HG02759 (cell line): ENCODE measurements around the gene TJP1.
"Not testable (repeated sequence)": the region's sequence is repeated elsewhere in the genome, so short reads cannot be mapped to it uniquely, and the experiment has no call there.

Experiments used
- ATAC-seq: cut with Tn5 transposase; IDR thresholded peaks from one replicate; pipeline ENCODE4 v1.9.1; 2021; ENCODE audit warnings: mild to moderate bottlenecking, moderate library complexity; ENCODE audit not compliant: unreplicated experiment

TJP1 gene

DNA sequence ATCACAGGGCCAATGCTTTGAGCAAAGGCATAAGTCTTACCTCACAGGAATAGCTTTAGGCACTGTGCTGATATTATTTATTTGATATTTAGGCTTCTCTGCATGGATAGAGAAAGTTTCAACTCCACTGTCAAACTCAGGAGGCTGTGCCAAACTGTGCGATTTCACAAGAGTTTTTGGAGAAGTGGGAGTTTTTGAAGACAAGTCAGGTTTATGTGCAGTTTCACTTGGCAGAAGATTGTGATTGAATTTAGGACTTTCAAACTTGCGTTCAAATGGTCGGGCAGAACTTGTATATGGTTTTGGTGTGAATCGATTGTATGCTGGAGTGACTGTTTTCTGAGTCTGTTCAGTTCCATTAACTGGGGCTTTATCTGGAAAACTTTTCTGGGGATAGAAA is 113.7 kb downstream of the TJP1 start:
- ATAC-seq, result no peak

DNA sequence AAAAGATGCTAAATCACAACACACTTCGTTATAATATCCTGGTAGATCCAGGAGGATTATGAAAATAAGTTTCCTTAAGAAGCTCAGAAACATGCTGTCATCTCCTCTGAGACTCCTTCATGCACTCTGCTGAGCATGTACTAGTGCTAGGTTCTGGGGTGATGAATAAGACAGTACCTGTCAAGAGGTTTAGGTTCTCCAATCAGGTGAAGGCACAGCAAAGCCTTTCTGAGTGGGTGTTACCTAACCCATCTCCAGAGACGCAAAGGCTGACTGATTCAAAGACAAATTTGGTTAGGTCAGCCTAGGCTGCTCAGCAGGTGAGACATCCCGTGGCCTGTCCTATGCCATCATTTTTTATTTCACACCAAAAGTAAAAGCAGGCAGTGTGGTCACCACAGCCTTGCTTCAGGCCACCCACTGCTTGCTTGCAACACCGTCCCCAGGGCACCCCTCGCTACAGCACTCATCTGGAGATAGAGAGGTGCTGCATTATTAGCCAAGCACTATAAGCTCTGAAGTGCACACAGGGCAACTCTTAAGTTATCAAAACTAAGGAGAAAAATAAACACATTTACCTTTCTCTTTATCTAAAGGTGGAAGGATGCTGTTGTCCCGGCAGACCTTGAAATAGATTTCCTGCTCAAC is 117.2 kb downstream of the TJP1 start:
- no peak for ATAC-seq

DNA sequence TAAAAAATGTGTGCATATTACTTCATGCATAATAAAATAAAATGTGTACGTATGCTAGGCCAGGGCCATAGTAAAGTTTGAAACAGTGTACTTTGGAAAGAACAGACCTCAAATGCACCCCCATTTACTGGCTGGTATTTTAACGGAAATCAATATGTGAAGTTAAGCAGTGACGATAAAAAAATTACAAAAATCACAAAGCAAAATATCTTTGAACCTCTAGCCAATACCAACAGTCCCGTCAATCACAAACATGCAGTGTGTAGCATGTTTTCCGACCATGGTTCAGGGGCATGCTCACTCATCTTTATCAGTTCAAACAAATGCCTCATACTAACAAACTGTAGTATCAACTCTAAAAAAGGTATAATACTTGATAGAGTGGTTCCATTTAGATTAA is 121.1 kb downstream of the TJP1 start:
- no peak for ATAC-seq

DNA sequence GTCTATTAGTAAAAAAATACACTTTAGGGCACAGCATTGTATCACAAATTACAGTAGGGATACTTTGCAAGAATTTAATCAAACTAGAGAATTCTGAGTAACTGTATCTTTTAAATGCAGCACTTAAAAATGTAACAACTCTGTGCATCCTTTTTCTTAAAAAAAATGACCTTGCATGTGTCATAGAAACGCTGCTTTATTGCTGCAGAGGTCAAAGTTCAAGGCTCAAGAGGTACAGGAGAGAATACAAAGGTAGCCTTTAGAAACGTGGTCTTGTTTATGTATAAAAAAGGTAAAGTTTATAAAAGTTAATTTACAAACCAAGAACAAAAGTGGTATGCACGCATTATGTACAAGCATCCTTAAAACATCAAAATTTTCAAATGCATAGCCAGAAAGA is 122.0 kb downstream of the TJP1 start:
- ATAC-seq, result no peak

DNA sequence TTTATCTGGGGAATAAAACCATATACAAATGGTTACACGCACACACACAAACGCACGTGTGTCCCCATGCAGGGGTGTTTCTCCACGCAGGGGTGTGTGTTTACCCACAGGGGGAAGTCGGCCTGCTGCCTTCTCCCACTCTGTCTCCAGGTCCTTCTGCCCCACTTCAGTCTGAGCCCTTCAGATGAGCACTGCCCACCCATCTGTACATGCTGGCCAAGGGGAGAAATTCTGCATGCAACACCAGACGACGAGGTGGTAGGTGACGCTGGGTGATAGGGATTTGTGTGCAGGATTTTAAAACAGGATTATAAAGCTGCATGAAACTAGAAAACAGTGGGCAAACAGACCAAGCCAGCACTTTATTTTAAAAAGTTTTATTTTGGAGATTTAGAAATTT is 122.5 kb downstream of the TJP1 start:
- no peak for ATAC-seq

- ATAC-seq, result no peak
Observed at GRCh38 chr15:29698030-29698701, 124.1 kb downstream of the TJP1 start.

DNA sequence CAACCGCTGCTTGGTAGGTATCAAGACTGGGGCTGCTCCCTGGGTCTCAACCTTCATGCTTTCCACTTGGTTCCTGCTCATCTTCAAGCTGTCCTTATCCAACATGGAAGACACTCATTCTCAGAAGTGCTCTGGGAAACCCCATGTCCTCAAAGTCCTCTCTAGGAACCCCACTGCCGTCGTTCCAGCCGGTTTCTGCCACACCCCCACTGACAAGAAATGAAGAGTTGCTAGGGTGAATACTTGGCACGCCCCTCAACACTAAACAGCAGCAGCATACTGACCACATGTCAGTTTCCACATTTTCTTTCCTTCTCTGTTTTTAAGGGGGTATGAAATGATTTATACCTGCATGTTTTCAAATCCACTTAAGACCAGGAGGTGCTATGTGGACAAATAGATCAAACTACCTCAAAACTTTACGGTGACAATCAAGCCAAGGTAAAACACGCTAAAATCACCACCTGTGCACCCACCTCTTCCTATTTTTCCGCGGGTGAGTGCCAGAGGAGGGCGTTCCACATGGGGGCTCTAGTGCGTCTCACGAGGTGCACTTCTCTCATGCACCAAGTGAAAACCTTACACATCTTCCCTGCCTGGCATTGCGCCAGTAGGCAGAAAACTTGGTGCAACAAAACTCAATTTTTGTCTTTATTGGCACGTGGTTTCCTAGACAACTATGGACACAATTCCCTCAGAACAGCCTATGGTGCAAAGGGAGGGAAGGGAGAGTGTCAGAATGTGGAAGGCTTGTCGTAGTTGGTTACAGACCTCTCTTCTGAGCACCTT is 125.1 kb downstream of the TJP1 start:
- no peak for ATAC-seq

DNA sequence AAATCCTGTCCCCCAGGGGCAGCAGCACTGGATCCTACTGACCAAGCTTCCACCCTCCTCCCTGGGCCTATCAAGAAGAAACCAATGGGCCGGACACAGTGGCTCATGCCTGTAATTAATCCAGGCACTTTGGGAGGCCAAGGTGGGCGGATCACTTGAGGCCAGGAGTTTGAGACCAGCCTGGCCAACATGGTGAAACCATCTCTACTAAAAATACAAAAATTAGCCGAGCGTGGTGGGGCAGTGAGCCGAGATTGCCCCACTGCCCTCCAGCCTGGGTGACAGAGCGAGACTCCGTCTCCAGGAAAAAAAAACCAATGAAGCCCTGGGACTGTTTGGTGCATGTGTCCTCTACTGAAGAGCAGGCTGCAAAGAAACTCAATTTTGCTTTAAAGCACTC is 125.8 kb downstream of the TJP1 start:
- not testable (repeated sequence) for ATAC-seq

GRCh38 chr15:29695489-29696167 is 126.6 kb downstream of the TJP1 start:
- ATAC-seq, result no peak

GRCh38 chr15:29693225-29693624 is 129.0 kb downstream of the TJP1 start:
- ATAC-seq, result no peak

DNA sequence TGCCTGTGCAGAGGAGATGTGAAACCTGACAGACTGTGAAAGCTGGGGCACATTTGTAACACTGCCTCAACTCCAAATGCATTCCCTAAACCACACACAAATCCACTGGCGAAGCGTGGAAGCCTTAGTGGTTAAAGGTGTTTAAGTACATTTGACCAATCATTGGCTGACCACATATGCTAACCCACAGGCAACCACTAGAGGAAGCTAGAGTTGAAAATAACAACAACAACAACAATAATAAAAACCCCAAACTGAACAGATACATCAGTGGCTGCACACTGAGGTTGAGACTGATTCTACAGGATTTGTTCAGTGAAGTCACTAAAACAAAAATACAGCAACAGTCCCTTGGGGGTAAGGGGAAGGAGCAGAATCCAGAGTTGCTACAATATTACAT is 129.7 kb downstream of the TJP1 start:
- ATAC-seq, result no peak

DNA sequence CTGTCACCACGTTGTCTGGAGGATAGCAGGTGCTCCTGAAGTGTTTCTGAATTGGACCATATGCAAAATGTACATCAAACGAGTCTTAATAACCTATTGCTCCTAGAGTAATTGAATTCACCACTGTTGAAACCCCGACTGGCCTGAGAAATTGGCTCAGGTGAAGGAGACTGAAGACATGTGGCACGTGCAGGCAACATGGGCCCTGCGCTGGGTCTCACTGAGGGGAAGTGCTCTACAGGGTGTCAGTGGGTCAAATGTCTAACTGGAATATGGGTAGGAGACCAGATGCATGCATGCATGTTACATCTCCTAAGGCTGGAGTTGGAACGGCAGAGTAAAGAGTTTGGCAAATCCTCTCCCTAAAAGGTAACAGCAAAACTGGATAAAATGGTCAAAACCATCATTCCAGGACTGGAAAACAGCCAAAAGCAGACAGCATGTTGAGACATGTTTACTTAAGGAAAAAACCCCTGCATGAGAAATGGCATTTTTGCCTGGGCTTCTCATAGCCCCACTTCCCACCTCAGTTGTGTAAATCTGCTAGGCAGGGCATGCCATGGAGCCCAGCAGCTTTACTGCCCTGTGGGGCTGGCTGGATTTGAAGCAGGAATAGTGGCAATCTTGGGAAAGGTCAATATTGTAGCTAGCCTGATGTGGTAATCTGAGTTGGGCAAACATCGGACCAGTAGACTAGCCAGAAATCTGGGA is 131.3 kb downstream of the TJP1 start:
- no peak for ATAC-seq

DNA sequence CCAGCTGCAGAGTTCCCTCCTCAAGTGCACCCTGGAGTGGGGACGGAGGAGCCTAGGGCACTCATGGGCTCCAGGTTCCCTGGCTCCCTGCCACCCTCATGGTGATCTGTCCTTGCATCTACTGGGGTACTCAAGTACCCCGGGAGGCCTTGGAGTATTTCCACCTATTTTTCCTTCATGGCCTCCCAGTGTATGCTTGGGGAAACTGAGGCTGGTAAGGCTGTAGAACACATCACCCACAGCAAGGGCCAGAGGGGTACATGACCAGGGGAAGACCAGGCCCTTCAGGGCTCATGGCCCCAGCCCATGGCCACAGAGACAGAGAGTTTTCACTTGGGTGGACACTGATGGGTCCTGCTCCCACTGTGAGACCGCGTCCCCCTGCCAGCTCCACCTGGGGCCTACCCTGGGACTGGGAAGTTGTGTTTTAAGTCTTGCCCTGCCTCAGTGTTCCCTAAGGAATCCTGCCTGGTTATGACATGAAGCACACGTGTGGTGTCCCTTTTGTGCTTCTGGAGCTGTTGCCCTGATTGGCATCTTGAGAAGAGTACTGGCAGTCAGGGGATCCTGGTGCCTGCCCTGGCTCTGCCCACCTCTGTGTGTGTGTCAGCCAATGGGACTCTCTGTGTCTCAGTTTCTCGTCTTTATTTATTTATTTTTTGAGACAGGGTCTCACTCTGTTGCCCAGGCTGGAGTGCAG is 132.8 kb downstream of the TJP1 start:
- ATAC-seq, result no peak

DNA sequence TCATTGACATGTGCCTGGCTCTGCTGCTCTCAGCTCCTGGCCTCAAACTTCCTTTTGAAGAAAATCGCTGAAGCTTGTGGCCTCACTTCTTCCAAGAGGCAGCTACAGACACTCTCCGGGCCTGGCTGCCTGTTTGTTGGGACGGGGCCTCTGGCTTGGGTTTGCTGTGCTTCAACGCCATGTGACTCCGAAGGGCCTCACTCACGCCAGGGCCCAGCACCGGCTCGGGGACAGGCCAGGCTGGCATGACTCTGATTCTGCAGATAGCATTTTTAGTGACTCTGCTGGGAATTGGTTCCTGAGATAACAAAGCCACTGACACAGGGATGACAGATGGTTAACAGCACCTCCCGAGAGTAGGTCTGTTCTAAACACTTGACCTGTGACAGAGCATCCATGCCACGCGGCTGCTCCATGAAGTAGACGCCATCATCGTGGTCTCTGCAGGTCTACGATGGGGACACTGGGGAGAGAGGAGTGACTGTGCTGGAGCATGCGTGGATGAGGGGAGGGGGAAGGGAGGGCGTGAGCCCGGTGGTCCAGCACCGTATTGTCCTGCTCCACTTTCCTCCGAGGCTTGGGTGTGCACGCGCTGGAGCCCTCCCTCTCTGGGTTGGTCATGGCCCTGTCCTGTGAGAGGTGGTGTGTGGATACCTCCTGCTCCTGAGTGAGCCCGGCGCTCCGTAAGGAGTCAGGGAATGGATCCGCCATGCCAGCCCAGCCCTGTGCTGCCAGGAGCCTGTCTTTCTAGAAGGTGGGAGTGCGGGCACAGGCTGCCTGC is 133.6 kb downstream of the TJP1 start:
- no peak for ATAC-seq

DNA sequence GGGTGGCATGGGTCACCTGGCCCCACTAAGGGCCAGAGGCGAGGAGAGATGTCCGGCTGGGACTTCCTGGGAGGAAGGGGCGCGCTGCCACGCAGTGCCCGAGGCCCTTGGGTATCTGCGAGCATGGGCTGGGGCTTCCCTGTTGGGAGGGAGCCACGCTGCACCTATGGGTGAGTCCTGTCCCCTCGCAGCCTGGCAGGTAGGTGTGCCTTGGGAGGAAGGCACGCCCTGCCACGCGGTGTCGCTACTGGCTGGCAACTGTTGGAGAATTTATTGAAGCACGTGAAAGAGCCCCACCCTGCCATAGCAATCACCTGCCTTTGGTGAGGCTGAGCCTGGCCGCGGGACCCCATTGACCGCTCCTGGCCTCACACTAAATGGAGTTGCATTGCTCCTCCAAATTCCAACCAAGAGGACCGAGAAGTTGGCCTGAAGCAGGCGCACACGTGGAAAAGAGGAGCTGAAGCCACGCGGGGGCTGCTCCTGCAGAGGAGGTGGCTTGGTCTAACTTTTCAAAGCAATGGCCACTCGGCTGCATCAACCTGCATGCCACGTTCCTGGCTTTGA is 134.2 kb downstream of the TJP1 start:
- no peak for ATAC-seq

DNA sequence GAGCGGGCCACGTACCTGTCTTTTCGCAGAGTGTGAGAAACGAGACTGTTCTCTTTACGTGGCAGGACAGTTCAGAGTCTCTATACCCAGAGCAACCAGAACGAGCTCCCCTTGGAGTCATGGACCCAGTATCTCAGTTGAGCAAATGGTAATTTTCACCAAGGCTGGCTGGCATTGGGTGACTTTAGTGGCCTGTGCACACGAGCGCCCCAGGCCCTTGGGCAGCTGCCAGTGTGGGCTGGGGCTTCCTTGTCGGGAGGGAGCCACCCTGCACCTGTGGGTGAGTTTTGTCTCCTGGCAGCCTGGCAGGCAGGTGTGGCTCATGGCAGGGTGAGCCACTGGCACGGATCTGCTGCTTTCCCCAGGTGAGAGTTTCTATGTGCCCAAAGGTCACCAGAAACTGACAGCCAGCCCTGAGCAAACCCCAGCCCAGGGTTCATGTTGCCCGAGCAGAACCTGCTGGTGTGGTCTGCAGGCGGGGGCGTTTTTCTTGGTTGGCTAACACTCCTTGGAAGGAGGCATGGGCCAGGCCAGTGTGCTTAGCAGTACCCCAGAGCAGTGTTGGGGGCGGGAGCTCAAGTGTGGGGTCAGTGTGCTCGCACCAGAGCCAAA is 135.0 kb downstream of the TJP1 start:
- ATAC-seq, result no peak

DNA sequence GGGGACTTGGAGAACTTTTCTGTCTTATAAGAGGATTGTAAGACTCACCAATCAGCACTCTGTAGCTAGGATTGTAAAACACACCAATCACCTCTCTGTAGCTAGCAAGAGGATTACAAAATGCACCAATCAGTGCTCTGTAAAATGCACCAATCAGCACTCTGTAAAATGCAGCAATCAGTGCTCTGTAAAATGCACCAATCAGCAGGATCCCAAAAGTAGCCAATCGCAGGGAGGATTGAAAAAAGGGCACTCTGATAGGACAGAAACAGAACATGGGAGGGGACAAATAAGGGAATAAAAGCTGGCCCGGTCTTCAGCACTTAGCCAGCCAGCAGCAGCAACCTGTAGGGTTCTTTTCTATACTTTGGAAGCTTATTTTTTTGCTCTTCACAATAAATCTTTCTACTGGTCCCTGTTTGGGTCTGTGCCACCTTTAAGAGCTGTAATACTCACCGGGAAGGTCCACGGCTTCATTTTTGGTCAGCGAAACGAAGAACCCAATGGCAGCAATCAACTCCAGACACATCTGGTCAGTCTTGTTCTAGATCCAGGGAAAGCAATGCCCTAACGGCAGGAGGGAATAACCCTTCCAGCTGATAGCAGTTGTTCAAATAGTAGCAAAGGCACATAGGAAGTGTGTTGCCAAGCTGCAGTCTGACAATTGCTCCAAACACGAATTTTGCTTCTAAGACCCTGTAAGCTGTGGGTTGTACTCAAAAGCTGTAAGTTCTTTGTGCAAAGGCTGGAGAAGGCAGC is 135.6 kb downstream of the TJP1 start:
- ATAC-seq, result no peak

GRCh38 chr15:29686079-29686425 is 136.2 kb downstream of the TJP1 start:
- no peak for ATAC-seq
